GM12878 (cell line): Measurements from ENCODE around the gene MOV10L1. TPM values are rescaled to one million over a fixed set of nuclear protein-coding genes. Genes with fewer than 3 reads are reported as not detected.

Experiments used
- ATAC-seq: fragments of 200-7000 bp; cut with Tn5 transposase; 3 replicates; pipeline ENCODE4 v1.9.1; 2020; ENCODE audit warnings: mild to moderate bottlenecking, moderate library complexity
- BruUV-seq: library from RNA; stranded (reverse); fragments of 400-500 nt; replicated peaks from 2 replicates; lab custom pipeline; 2021; lab: Mats Ljungman, UMichigan
- CTCF ChIA-PET: fragments of 300-600 bp; sonication (Branson Sonifier 250); formaldehyde crosslinking; extraction: SDS; loops from one replicate; lab custom pipeline; 2021; ENCODE audit warnings: inconsistent platforms; lab: Yijun Ruan, JAX
- POLR2A ChIA-PET: fragments of 350-600 bp; formaldehyde crosslinking; extraction: SDS; loops from one replicate; lab custom pipeline; 2021; ENCODE audit warnings: inconsistent platforms; lab: Charles Lee
- RAD21 ChIA-PET: fragments of 300-600 bp; sonication (Branson Sonifier 250); formaldehyde crosslinking; loops from one replicate; lab custom pipeline; 2023; ENCODE audit warnings: antibody characterized with exemption; ENCODE audit not compliant: unreplicated experiment; lab: Charles Lee
- SMC1A ChIA-PET: fragments of 300-600 bp; sonication (Branson Sonifier 250); formaldehyde crosslinking; loops from one replicate; lab custom pipeline; 2023; ENCODE audit not compliant: unreplicated experiment, uncharacterized antibody; lab: Charles Lee
- DNase-seq: peaks from one replicate; pipeline ENCODE4 v3.0.0-alpha.2; 2011; ENCODE audit warnings: low read depth, low spot score
- FAIRE-seq: peaks from 3 replicates; lab custom pipeline; 2011; peaks lifted over from hg19 to GRCh38; lab: Jason Lieb, UNC
- H2AFZ ChIP-seq: 2 replicates; pipeline ENCODE4 v1.6.0; 2011; ENCODE audit warnings: low read depth, low read length, control low read depth; ENCODE audit not compliant: control insufficient read depth
- H3K27ac ChIP-seq: 2 replicates; pipeline ENCODE4 v1.5.1; 2011; ENCODE audit warnings: control low read depth; ENCODE audit not compliant: control insufficient read depth, insufficient read depth
- H3K27me3 ChIP-seq, 2 experiments: replicated peaks in 1 of 2; 2 replicates each; pipeline versions ENCODE4 v1.6.0 to v1.6.1; 2011; ENCODE audit warnings: low read length in 1 of 2; ENCODE audit not compliant: control insufficient read depth in 2 of 2, insufficient read depth in 2 of 2
- H3K36me3 ChIP-seq, 2 experiments: 2 replicates each; pipeline ENCODE4 v1.5.1; 2011; ENCODE audit warnings: low read length in 1 of 2; ENCODE audit not compliant: control insufficient read depth in 2 of 2, insufficient read depth in 2 of 2
- H3K4me1 ChIP-seq: 2 replicates; pipeline ENCODE4 v1.6.1; 2011; ENCODE audit warnings: mild to moderate bottlenecking, low read length, moderate library complexity, mixed read lengths; ENCODE audit not compliant: control insufficient read depth, insufficient read depth
- H3K4me2 ChIP-seq: 2 replicates; pipeline ENCODE4 v1.6.0; 2011; ENCODE audit warnings: control low read depth; ENCODE audit not compliant: control insufficient read depth, insufficient read depth
- H3K4me3 ChIP-seq: fragments of 200-600 bp; sonication (generic); 2 replicates; pipeline ENCODE4 v1.5.1; 2016
- H3K79me2 ChIP-seq: 2 replicates; pipeline ENCODE4 v1.6.0; 2011; ENCODE audit warnings: low read length; ENCODE audit not compliant: control insufficient read depth, insufficient read depth
- H3K9ac ChIP-seq: 2 replicates; pipeline ENCODE4 v1.8.0; 2011; ENCODE audit warnings: low read length, control low read depth, mixed read lengths; ENCODE audit not compliant: control insufficient read depth, insufficient read depth
- H3K9me3 ChIP-seq: replicated peaks from 3 replicates; pipeline ENCODE4 v1.5.1; 2011; ENCODE audit warnings: mild to moderate bottlenecking, low read length; ENCODE audit not compliant: control insufficient read depth, insufficient read depth
- H4K20me1 ChIP-seq: 2 replicates; pipeline ENCODE4 v1.6.0; 2011; ENCODE audit not compliant: control insufficient read depth, insufficient read depth
- ASH2L ChIP-seq: fragments of 300-600, 200-600 bp; sonication (generic); IDR thresholded peaks from 2 replicates; pipeline ENCODE4 v1.6.1; 2017; ENCODE audit warnings: low read depth, mild to moderate bottlenecking, borderline replicate concordance
- ATF7 ChIP-seq: fragments of 450-650 bp; IDR thresholded peaks from 2 replicates; pipeline ENCODE4 v1.6.1; 2016; ENCODE audit warnings: low read depth, mild to moderate bottlenecking
- BRCA1 ChIP-seq: IDR thresholded peaks from 2 replicates; pipeline ENCODE4 v1.6.1; 2011; ENCODE audit warnings: low read depth, low read length, improper control_type of control experiment
- CBFB ChIP-seq: IDR thresholded peaks from 2 replicates; pipeline ENCODE4 v1.6.1; 2016; ENCODE audit warnings: antibody characterized with exemption, low read depth
- CEBPB ChIP-seq, 2 experiments: fragments of 150-350 bp in 1 of 2; IDR thresholded peaks; 2 replicates each; pipeline ENCODE4 v1.6.1; 2012 to 2014; ENCODE audit warnings: low read depth in 2 of 2, low read length in 2 of 2, borderline replicate concordance in 1 of 2, inconsistent platforms in 1 of 2
- E2F4 ChIP-seq: IDR thresholded peaks from 2 replicates; pipeline ENCODE4 v1.6.1; 2012; ENCODE audit warnings: low read depth, low read length, improper control_type of control experiment
- EP300 ChIP-seq, 2 experiments: fragments of 150-350 bp in 1 of 2; IDR thresholded peaks; 2 replicates each; pipeline ENCODE4 v1.6.1; 2011 to 2012; ENCODE audit warnings: low read depth in 2 of 2, low read length in 2 of 2, borderline replicate concordance in 1 of 2, improper control_type of control experiment in 1 of 2, inconsistent platforms in 1 of 2; ENCODE audit not compliant: control insufficient read depth in 1 of 2
- FOS ChIP-seq: IDR thresholded peaks from 3 replicates; pipeline ENCODE4 v1.6.1; 2011; ENCODE audit warnings: borderline replicate concordance; ENCODE audit not compliant: insufficient read length; ENCODE audit errors: extremely low read depth
- FOXK2 ChIP-seq: fragments of 450-650 bp; IDR thresholded peaks from 2 replicates; pipeline ENCODE4 v1.6.1; 2017; ENCODE audit warnings: mild to moderate bottlenecking, moderate library complexity
- HDAC2 ChIP-seq: fragments of 200-600 bp; sonication (generic); IDR thresholded peaks from 2 replicates; pipeline ENCODE4 v1.6.1; 2017
- NKRF ChIP-seq: fragments of 450-650 bp; conservative IDR thresholded peaks from 2 replicates; pipeline ENCODE4 v1.6.1; 2017; ENCODE audit warnings: mild to moderate bottlenecking, moderate library complexity
- NR2F1 ChIP-seq: fragments of 450-650 bp; conservative IDR thresholded peaks from 2 replicates; pipeline ENCODE4 v1.6.1; 2017; ENCODE audit warnings: mild to moderate bottlenecking
- PBX3 ChIP-seq: IDR thresholded peaks from 2 replicates; pipeline ENCODE4 v1.6.1; 2011; ENCODE audit warnings: mild to moderate bottlenecking, low read depth, low read length, moderate library complexity; ENCODE audit not compliant: insufficient replicate concordance
- REST ChIP-seq: IDR thresholded peaks from 2 replicates; pipeline ENCODE4 v1.6.1; 2012; ENCODE audit warnings: mild to moderate bottlenecking, low read depth, low read length
- WGBS: methylation state at CpG from one replicate; pipeline ENCODE4 v1.1.6; 2016; ENCODE audit warnings: low lambda C conversion rate; ENCODE audit not compliant: insufficient replicate concordance, insufficient coverage; ENCODE audit errors: missing lambda C conversion rate; 5-methylcytosine and 5-hydroxymethylcytosine counted together
- in situ Hi-C: fragments of 300-500 bp; cut with MboI; formaldehyde crosslinking; loops from 9 replicates; pipeline ENCODE4 v1.14.3; 2018; ENCODE audit warnings: mixed read lengths
- intact Hi-C: fragments of 100-400 bp; cut with micrococcal nuclease; formaldehyde crosslinking; loops from one replicate; pipeline ENCODE4 v1.14.2; 2022; ENCODE audit not compliant: unreplicated experiment
- polyA plus RNA-seq, 11 experiments: library from polyadenylated mRNA; depleted of rRNA in 4 of 11; unstranded in 6 of 11; stranded (reverse) in 5 of 11; fragments of >200 nt; fragmentation: Nextera tagmentation in 4 of 11; fragmentation: Illumina TruSeq in 1 of 11; extraction: Ambion mirVana in 4 of 11; extraction: Trizol in 1 of 11; gene quantifications; 1 replicate in 1 of 11; 2 replicates in 10 of 11; pipeline versions ENCODE4 v1.2.1 to v1.2.3, GENCODE V29; 2011 to 2016; ENCODE audit warnings: inconsistent platforms in 2 of 11, missing spikeins in 2 of 11, low read depth in 1 of 11
- total RNA-seq, 4 experiments: library from RNA; depleted of rRNA in 3 of 4; stranded (reverse); fragments of >200 nt in 3 of 4; fragmentation: Illumina TruSeq in 1 of 4; extraction: Trizol in 1 of 4; gene quantifications; 2 replicates each; pipeline versions ENCODE4 v1.2.1 to v1.2.3, GENCODE V29; 2013 to 2021

MOV10L1 gene
- total and polyA plus RNA-seq, 10 of the 15 experiments (the other 5 are each of a cell fraction or from before 2014, with no cell fraction given): 0.22 TPM; not detected in 9

- DNase-seq (no peak), FAIRE-seq (no peak)
- 38% methylated on average over 10 of the region's 10 CpGs for WGBS
- BruUV-seq: no TSS peak
- ChIA-PET CTCF (interaction anchor here (0.6 to 1.3 kb wide), 2 partner anchors 10 to 123 kb away, joined by 3 read pairs; no protein-coding TSS in a partner anchor), RAD21 (no interaction called here), POLR2A (interaction anchor here (0.6 kb wide), 2 partner anchors 15 to 355 kb away, joined by 3 read pairs; no protein-coding TSS in a partner anchor)
- H3K4me1 ChIP-seq: no peaks in the 10 kb centered on the region
- H3K9me3 ChIP-seq: no peaks in the 10 kb centered on the region
- H3K36me3 ChIP-seq: no peaks in the 10 kb centered on the region
- peaks cover 4 to 11% of the 10 kb centered on the region in 2 experiments; a peak in 3 of 4 replicates for H3K27me3 ChIP-seq
- H3K9ac ChIP-seq: no peak overlapping the region
- H3K79me2 ChIP-seq: no peaks in the 10 kb centered on the region
- H3K4me3 ChIP-seq: no peak overlapping the region
- in situ Hi-C loops (no loop called here), intact Hi-C loops (no loop called here)
- H4K20me1 ChIP-seq: no peaks in the 10 kb centered on the region
- H3K4me2 ChIP-seq: no peak overlapping the region
- H3K27ac ChIP-seq: no peak overlapping the region
- H2AFZ ChIP-seq: no peak overlapping the region
- TF ChIP-seq FOS (no peak), FOXK2 (no peak), REST (no peak), CEBPB (IDR thresholded peaks at IDR 0.05; ENCODE audit: borderline replicate concordance in 1 of 2, low read depth in 2 of 2, low read length in 2 of 2) (no peak), BRCA1 (no peak), NKRF (no peak), ASH2L (no peak), EP300 (IDR thresholded peaks at IDR 0.05; ENCODE audit: borderline replicate concordance in 1 of 2, control insufficient read depth in 1 of 2, low read depth in 2 of 2, low read length in 2 of 2) (no peak), NR2F1 (no peak), E2F4 (no peak), ATF7 (no peak), PBX3 (no peak), HDAC2 (no peak), CBFB (no peak)
- TF ChIP-seq, all 136 proteins: peak for 0
- SMC1A ChIA-PET: interaction anchor here (0.7 kb wide), 1 partner anchor 22 kb away, joined by 3 read pairs; no protein-coding TSS in a partner anchor
- ATAC-seq: no peak
These were observed 25.9 kb downstream of the MOV10L1 start for GRCh38 chr22:50115693-50116092.
